Nephron progenitor cell (in vitro differentiated cells): ENCODE data around the gene HDAC4.

Experiments used
- DNase-seq: peaks from one replicate; pipeline ENCODE4 v3.0.0; 2021
- H3K27ac Mint-ChIP-seq: 2 replicates; pipeline ENCODE4 v1.8.0; 2021; ENCODE audit warnings: mild to moderate bottlenecking, moderate library complexity, mixed read lengths
- H3K27me3 Mint-ChIP-seq: 2 replicates; pipeline ENCODE4 v1.8.0; 2021; ENCODE audit warnings: mild to moderate bottlenecking, low read depth, mixed read lengths; ENCODE audit not compliant: poor library complexity
- H3K36me3 Mint-ChIP-seq: 2 replicates; pipeline ENCODE4 v1.8.0; 2021; ENCODE audit warnings: low read depth, mixed read lengths
- H3K4me1 Mint-ChIP-seq: 2 replicates; pipeline ENCODE4 v1.8.0; 2021; ENCODE audit warnings: mixed read lengths
- H3K4me3 Mint-ChIP-seq: 2 replicates; pipeline ENCODE4 v1.8.0; 2021; ENCODE audit warnings: mild to moderate bottlenecking, moderate library complexity, mixed read lengths
- H3K9me3 Mint-ChIP-seq: 2 replicates; pipeline ENCODE4 v1.8.0; 2021; ENCODE audit warnings: mild to moderate bottlenecking, moderate library complexity, mixed read lengths
- CTCF ChIP-seq: fragments of 200-600 bp; sonication (generic); IDR thresholded peaks from 2 replicates; pipeline ENCODE4 v1.5.0; 2021; ENCODE audit warnings: antibody characterized with exemption

HDAC4 gene

DNA sequence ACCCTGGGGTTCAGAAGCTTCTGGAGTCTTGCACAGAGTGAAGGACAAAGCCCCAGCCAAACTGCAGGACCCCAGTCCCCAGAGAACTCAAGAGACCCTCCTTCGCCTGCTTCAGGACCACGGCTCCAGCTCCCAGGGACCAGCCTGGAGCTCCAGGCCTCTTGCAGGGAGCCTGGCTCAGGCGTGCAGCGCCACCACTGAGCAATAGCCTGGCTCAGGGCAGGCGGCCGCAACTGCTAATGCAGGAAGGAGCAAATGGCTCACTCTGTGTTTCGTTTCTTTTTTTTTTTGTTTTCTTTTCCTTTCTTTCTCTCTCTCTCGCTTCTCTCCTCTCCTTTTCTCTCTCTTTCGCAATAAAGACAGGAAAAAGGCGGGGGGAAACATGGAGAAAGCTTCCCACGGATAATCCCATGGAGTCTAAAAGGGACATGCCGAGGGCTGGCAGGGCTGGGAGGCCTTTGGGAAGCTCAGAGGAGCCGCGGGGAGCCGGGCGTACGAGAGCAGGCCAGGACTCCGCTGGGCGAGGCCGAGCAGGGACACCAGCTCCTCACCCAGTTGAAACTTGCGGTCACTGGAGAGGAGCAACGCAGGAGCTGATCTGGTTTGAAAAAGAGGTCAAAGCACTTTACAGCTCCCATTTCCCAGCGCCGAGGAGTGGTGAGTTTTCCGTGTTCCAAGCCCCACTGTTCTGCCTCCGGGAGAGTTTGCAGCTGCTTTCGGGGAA lies 308.1 kb downstream of the HDAC4 start:
- no peak for DNase-seq
- no peaks in the 10 kb centered on the region for H3K9me3 Mint-ChIP-seq
- TF ChIP-seq CTCF = no peak
- peaks cover 22% of the 10 kb centered on the region for H3K4me1 Mint-ChIP-seq
- no peak overlapping the region for H3K4me3 Mint-ChIP-seq
- no peak overlapping the region for H3K27ac Mint-ChIP-seq
- no peaks in the 10 kb centered on the region for H3K27me3 Mint-ChIP-seq
- H3K36me3 Mint-ChIP-seq = peaks cover 19% of the 10 kb centered on the region

DNA sequence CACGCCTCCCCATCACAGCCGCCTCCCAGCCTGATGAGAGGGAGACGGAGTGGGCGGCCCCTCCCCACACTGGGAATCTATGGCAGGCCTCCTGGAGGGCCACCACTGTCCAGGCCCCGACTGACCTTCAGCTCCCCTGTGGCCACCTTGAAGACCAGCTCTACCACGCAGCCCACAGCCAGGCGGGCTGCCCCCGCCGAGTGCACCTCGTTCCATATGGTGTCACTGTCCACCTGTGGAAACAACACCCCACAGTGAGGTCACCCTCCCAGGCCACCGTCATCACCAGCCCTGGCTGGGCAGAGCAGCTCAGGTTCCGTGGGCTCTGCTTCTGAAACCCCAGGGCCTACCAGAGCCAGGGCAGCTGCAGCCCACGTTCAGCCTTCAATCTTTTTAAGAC lies 310.9 kb downstream of the HDAC4 start:
- H3K27me3 Mint-ChIP-seq = no peaks in the 10 kb centered on the region
- H3K9me3 Mint-ChIP-seq = no peaks in the 10 kb centered on the region
- H3K27ac Mint-ChIP-seq = no peak overlapping the region
- H3K4me1 Mint-ChIP-seq = peaks cover 21% of the 10 kb centered on the region
- no peak for TF ChIP-seq CTCF
- H3K36me3 Mint-ChIP-seq = peaks cover 14% of the 10 kb centered on the region
- H3K4me3 Mint-ChIP-seq = no peak overlapping the region
- DNase-seq = no peak

- DNase-seq = no peak
- Mint-ChIP-seq H3K4me3 (no peak overlapping the region), H3K27ac (no peak overlapping the region), H3K27me3 (no peaks in the 10 kb centered on the region), H3K36me3 (peaks cover 14% of the 10 kb centered on the region), H3K9me3 (no peaks in the 10 kb centered on the region), H3K4me1 (peaks cover 13% of the 10 kb centered on the region)
- TF ChIP-seq CTCF = no peak
Observed at GRCh38 chr2:239087046-239087710, 313.6 kb downstream of the HDAC4 start.

DNA sequence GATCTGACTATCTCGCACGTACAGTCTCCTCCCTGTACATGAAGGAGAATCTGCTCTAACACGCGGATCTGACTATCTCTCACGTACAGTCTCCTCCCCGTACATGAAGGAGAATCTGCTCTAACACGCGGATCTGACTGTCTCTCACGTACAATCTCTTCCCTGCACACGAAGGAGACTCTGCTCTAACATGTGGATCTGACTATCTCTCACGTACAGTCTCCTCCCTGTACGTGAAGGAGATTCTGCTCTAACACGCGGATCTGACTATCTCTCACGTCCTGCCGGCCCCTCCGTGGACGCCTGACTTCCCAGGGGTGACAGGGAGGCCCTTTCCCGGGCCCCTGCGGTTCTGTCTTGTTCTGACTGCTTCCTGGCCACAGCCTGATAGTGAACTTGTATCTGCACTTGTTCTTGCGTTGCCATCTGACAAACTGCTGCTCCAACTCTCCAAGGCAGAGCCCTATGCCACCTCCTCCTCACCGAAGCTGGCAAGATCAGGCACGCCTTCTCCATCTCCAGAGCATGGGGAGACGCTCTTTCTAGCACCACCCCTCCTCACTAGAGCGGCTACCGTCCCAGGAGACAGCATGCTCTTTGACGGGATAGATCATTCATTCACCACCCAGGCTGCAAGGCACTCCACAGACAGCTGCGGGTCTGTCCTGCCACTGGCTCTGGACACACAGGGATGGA lies 314.3 kb downstream of the HDAC4 start:
- peaks cover 17% of the 10 kb centered on the region for H3K36me3 Mint-ChIP-seq
- H3K4me3 Mint-ChIP-seq = no peak overlapping the region
- DNase-seq = no peak
- H3K9me3 Mint-ChIP-seq = no peaks in the 10 kb centered on the region
- peak overlapping the region; percentile 19 for H3K27ac Mint-ChIP-seq
- no peaks in the 10 kb centered on the region for H3K27me3 Mint-ChIP-seq
- TF ChIP-seq CTCF = no peak
- peaks cover 13% of the 10 kb centered on the region for H3K4me1 Mint-ChIP-seq

- Mint-ChIP-seq H3K9me3 (no peaks in the 10 kb centered on the region), H3K36me3 (peaks cover 26% of the 10 kb centered on the region), H3K27me3 (no peaks in the 10 kb centered on the region), H3K4me3 (no peak overlapping the region), H3K4me1 (peaks cover 6% of the 10 kb centered on the region), H3K27ac (peak overlapping the region; percentile 79)
- DNase-seq = no peak
- no peak for TF ChIP-seq CTCF
Observed at GRCh38 chr2:239085201-239085992, 315.4 kb downstream of the HDAC4 start.
